Activated CD8-positive, alpha-beta memory T cell treated with anti-CD3 and anti-CD28 coated beads for 48 hours (primary cell): Measurements from ENCODE around the gene FAM117A.
A peak's percentile ranks its signal among the peaks of the same experiment; 100 is the strongest.
"Not testable (repeated sequence)": the region's sequence is repeated elsewhere in the genome, so short reads cannot be mapped to it uniquely, and the experiment has no call there.

ENCODE experiments used
- DNase-seq, 3 experiments: peaks; one replicate each; pipeline ENCODE4 v3.0.0-alpha.2; 2020; ENCODE audit warnings: low read depth in 2 of 3, low spot score in 2 of 3

Gene FAM117A

DNA sequence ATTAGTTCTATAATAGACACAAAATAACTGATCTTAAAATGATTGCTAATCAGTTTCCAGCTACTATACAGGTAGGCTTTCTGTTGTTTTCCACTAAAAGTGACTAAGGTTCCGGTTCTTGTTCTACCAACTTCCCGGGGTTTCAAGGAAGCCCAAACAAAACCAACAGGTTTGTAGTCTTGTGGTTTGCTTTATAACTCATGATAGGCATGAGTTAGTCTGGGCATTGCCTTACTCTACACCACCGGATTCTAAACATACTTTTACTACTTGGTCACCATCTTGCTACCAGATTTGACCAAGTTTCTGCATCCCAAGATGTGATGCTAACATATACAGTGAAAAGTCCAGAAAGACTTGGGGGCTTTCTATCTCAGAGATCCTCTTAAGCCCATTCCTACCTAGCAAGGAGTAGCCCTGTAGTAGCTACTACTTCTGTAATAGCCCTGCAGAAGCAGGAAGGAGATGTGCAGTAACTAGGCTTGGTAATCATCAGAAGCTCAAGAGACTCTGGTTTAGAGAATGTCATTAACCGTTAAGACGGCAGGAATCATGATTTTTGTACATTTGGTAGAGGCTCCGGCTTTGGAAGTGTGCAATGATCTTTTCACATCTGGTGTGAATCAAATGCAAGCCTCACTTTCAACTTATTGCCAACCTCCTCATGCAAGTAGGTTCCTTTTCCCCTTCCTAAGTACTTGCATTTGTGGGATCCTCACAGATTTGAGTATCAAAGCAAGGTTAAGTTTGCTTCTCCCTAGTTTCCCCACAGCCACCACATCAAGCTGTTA is 1.6 kb downstream of the FAM117A start:
- DNase-seq = no peak

DNA sequence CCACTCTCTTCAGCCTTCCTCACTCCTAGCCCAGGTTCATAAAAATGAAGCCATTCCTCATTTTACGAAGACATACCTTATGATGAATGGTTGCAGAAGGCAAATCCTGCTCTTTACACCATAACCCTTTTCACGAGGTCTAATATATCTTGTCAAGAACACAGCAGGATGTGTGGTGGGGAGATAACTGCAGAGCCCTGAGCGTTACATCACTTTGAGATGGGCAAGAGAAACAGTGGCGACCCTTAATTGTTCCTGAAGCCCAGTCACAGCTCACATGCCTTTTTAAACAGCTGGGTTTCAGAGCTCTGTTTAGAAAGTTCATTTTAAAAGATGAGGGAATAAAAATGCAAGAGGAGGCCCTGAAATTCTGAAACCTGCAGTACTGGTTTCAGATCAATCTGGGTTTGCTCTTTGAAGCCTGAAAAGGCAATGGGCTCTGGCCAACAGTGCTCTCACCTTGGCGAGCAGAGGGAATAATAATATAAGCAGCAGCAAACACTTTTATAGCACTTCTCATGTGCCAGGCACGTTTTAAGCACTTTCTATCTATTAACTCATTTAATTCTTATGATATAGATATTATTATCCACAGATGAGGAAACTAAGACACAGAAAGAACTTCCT is 2.9 kb downstream of the FAM117A start:
- DNase-seq = no peak

DNA sequence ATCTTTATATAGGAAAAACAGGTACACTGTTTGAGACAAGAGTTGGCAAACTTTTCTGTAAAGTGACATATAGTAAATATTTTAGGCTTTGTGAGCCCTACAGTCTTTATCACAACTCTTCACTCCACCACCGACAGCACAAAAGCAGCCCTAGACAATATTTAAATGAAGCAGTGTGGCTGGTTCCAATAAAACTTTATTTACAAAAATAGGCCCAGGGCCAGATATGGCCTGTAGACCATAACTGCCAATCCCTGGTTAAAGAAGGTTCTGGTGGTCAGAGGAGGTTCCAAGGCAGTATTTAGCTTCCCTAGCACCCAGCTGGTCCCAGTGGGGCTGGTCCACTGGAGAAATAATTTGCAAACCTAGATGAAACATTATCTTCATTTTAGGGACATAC is 3.6 kb downstream of the FAM117A start:
- DNase-seq = no peak

DNA sequence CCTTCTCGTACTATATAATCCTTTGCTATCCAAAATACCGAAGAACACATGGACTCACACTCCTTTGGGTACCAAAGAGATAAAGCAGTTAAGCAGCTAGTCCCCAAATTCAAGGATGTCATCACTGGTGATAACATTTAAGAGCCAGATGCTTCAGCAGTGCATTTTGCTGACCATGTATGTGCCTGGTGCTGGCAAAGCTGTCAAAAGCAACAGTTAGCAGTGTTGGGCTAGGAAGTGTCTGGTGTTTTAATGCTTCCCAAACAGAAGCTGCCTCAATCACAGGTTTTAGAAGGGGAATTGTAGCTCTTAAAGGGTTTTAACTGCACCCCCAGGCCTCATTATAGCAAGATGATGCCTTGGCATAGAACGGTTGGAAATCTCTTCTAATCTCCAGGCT is 4.7 kb downstream of the FAM117A start:
- no peak for DNase-seq

DNA sequence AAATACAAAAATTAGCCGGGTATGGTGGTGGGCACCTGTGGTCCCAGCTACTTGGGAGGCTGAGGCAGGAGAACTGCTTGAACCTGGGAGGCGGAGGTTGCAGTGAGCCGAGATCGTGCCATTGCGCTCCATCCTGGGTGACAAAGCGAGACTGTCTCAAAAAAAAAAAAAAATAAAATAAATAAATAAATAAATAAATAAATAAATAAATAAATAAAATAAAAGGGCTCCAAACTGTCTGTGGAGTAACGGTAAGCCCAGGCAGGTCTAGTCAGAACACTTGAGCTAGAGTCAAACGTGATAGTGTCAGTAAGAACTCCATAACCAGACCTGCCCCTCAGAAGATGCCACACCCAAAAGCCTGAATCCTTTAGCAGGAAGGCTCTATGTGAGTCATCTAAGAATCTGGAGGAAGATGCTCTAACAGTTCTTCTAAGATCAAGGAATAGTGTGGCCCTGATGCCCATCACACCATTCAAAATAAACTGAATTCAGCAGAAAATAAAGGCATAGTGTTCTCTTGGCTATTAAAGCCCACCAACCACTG is 5.4 kb downstream of the FAM117A start:
- not testable (repeated sequence) for DNase-seq

DNA sequence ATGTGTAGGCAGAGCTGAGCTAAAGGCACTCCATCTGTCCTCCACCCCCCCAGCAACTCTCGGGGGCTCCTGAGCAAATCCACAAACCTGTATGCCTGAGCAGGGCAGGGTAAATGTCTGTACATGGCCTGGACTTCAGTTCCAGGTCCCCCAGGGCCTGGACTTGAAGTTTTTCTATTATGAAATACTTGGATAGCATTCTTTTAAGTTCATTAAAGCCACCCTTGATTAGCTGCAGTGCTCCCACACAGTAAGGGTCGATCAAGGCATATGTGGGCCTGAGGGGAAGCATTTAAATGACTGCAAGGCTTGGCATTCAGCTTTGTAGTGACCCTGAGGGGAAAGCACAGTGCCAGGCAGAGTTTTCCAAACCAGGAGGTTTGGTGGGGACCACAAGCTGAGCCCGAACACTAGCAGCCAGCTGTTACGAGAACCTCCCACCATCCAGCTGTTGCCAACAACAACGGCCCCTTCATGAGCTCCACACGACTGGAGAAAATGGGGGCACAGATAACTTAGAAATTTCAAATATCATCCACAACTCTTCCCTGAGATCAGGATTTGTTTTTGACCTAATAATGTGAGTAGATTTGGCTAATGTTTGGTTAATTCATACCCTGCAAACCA is 6.7 kb downstream of the FAM117A start:
- DNase-seq = no peak

DNA sequence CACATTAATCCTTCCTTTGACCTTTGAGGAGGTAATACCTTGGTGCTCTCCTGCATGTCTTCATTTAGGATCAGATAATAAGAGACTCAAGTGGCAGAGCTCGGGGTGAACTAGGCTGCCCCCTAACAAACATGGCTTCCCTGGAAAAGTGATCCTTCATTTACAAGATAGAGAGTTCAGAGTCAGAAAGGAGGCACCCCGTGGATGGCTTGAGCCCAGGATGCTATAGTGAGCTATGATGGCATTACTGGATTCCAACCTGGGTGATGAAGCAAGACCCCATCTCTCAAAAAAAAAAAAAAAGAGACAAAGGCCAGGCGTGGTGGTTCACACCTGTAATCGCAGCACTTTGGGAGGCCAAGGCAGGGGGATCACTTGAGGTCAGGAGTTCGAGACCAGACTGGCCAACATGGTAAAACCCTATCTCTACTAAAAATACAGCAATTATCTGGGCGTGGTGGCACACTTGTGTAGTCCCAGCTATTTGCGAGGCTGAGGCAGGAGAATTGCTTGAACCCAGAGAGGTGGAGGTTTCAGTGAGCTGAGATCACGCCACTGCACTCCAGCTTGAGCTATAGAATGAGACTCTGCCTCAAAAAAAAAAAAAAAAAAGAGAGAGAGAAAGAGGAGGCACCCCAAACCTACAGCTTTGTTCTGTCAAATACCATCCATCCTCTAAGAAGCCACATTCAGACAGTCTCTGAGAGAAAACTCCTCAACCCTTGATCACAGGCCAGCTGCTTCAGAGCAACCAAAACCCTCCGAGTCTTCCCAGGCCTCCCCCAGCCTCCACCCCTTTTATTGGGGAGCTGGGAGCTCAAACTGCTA is 7.4 kb downstream of the FAM117A start:
- no peak for DNase-seq

DNA sequence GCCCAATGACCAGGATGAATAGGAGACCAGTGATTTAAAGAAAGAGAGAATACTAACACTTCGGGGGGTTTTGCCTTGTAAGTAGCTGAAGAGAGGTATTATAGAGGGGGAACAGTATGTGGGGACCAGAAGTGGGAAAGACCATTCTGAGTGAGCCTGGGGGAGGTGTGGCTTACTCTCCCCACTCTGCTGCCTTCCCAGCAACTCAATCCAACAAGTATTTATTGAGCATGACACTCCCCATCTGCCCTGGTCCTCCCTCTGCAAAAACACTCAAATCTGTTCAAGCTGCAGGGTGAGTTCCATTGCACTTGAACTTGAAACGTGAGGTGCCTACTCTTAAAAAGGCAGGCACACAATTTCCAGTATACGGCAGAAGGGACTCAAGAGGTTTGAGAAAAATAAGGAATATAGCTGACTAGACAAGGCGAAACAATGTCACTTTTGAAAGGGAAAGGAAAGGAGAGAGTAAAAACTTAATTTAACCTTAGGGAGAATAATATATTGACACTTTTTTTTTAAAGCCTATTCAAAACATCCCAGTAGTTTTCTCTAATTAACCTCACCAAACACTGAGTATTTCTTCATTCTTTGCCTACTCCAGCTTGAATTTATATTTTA is 8.2 kb downstream of the FAM117A start:
- DNase-seq = no peak

DNA sequence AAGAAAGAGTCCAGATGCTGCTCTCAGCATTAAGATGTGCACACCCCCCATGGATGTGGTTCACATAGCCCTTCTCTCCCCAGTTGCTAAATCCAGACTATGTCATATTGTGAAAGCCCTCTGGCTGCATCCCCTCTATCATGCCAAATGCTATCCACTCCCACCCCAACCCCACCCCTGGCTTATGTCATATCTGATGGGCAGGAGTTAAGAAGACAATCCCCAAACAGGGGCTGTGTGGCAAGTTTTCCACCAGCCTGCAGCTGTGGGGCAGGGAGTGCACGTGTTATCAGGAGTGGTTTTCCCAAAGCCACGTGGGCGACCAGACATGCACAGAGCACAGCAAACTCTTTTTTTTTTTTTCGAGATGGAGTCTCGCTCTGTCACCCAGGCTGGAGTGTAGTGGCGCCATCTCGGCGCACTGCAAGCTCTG is 10.0 kb downstream of the FAM117A start:
- DNase-seq = no peak

DNA sequence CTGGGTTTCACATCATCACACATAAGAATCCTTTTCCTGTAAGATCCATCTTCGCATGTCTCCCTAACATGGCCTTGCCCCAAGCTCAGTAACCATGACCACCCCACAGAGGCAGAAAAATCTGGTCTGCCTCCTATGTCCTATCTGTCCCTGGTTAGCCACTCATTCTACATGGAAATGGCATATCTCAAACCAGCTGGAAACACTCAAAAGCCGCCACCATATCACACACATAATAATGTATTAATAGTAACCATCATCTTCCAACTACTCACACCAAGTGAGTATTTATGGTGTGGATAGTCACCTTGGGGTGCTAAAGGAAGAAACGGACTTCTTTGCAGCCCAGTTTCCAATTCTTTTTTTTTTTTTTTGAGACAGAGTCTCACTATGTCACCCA is 11.4 kb downstream of the FAM117A start:
- no peak for DNase-seq

DNA sequence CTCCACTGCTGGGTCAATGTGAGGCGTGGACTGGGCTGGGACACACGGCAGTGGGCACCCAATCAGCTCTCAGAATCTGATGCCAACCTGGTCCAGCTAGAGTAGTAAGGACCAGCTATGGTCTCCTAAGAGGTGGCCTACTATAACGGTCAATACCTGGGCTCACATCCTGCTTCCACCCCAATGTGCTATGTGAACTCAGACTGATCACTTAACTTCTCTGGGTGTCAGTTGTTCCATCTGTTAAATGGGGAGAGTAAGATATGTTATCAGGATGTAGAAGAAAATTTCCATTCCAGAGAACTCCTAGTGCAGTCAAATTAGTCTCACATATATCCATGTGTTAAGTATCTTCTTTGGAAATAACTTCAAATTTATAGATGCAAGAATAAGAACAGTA is 14.2 kb downstream of the FAM117A start:
- DNase-seq = no peak

DNA sequence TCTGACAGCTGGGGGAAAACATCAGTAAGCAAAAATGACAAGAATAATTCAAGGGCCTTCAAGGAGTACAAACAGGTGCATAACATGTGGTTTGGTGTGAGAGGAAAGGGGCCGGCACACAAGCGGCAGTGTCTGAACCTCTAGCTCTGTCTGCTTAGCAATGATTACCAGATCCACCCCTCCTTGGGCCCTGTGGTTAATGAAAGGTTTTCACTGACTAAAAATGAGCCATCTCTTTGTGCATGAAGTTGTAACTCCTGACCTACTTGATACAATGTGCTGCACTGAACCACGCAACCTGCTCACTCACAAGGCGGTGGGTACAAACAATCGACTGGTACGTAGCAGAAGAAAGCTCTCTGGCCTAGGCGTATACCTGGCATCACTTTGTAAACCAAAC is 15.1 kb downstream of the FAM117A start:
- DNase-seq = peak in 1 of 3 experiments; percentile 32

DNA sequence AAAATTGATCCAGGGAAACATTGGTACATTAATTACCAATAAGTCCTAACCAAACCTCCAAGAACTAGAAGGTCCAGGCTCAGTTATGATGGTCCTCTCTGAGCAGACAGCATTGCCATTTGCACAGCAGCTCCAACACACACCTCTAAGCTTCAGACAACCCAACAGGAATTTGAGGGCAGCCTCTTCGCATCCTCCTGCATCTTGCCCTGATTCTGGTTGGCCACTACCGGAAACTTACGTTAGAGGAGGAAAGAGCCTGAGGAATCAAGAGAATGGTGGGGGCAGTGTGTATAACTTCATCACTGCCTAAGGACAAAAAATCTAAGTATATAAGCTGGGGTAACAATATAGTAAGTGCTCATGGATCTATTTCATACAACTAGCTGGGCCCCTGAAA is 15.7 kb downstream of the FAM117A start:
- no peak for DNase-seq

DNA sequence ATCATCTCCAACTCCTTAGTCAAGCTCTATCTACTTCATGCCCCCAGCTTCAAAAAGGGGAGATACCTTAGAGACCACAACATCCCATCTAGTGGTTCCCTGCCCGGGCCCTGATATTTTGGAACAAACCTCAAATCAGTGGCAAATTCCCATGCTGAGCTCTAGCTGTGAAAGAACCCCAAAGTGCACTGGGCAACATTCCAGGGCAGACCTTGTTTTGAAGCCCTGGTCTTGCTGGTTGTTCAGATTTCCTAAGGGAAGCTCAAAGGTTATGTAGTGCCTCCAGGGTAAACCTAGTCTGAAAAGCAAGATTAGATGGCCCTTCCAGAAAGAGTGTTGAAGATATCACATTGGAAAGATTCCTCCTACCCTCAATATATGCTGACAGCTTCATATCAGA is 16.3 kb downstream of the FAM117A start:
- no peak for DNase-seq

DNA sequence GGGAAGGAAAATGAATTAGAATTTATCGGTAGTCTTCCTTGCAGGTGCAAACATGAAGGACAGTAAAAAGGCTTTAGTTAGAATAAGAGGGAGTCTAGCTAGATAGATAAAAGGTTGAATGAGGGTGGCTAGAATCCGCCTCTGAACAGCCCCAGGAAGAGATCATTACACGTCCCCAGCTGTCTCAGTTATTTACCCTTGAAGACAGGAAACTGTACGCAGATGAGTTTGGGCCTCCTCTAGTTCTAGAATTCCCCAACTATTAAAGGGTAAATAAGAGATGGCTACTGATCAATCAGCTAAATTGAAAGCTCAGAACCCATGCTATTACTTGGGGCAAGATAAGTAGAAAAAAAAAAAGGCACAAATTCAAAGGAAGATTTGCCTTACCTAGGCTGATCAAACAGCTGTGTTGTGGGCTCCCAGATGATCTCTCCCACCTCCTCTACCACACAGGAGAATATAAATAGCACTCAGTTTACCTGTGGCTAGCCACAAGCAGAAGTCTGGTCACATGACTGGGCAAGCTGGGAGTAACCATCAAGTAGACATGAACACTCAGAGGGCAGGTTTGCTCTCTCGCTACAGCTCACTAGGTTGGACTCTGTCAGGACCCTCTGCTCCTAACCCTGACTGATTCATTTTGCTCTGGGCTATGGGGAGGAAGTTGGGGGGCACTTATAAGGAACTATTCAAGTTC is 17.0 kb downstream of the FAM117A start:
- DNase-seq = no peak

DNA sequence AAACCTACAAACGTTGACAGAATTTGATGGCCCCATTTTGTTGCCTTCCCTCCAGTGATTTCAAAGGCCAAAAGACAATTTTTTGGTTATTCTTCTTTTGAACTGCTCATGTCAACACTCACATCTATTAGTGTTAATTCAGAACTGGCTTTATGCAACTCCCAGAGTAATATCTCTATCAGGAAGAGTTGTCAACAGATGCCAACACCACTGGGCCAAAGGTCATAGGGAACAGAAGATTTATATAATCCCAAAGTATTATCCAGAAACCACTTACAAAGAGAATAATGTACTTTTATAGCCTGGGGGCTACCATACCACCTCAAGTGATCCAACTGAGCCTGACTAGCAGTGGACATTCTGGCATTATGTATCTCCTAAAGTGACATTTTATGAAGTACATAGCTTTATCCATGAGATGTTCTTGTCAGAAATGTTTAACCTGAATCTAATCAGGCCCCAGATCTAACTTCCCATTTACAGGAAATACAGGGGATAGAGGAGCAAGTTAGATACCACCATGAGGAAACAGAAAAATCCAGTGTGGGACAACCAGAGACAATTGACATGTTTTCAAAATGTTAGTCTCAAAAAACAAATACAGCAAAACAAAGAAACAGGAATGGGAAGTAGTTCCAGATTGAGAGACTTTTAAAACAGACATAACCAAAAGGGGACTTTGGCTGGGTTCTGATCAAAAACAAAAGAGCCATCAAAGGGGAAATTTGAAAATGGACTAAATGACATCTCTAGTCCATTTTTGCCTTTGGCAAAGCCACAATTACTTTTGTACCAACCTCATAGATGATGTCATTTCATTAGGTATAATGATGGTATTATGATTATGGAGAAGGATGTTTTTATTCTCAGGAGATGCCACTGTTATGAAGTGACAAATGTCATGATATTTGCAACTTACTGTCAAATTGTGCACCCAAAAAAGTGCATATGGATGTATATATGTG is 18.5 kb downstream of the FAM117A start:
- DNase-seq = no peak

DNA sequence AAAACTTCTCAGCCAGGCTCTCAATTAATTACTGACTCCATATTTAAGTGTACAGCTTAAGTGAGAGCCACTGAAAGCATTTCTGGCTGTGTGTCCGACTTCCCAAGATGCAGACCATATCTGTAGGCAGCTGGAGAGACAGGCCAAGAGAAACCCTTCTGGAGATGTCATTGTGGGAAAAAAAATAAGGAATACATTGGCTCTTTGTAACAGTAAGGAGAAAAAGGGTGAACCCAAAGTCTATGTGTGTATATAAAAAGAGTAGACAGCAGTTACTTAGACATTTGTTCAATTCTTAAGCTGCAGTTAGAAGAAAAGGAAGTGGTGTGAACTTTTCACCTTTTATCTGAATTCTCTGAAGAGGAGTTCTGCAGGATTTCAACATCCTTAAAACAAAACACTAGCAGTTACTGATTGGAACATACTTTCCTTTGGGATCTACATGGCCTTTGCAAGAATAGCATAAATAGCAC is 21.7 kb downstream of the FAM117A start:
- no peak for DNase-seq

DNA sequence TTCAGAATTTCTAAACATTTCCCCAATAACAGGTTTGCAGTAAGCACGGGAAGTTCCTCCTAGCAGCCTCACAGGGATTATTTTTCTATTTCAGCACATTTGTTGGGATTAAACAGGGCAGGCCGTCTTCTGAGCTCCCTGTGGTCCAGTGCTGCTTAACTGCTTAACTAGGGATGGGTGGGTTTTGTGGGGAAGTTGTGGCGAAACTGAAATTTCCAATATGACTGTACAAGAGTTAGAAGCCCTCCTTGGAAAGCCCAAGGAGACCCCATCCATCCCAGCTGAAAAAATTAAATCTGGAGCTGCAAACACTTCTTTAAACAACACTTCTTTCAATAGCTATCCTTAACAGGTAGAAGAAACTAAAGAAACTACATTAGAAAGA is 22.2 kb downstream of the FAM117A start:
- DNase-seq = no peak
